ENCODE results near the gene KMT2B. TPM values are rescaled to one million over a fixed set of nuclear protein-coding genes. Genes with fewer than 3 reads are reported as not detected.

The KMT2B gene
- total and polyA plus RNA-seq, 9 of the 15 experiments (the other 6 are each of a cell fraction or from before 2014, with no cell fraction given): 0.63 to 43.9 (median 8.1) TPM

- Histone ChIP-seq H3K9me1 (ENCODE audit: control insufficient read depth, insufficient read depth, low read length) (no peaks in the 10 kb centered on the region), H3K4me1 (replicated peaks in 1 of 2; ENCODE audit: control insufficient read depth in 2 of 2, insufficient read depth in 2 of 2, low read length in 2 of 2) (peaks cover 0 to 7% of the 10 kb centered on the region in 2 experiments; a peak in 2 of 5 replicates), H3K4me3 (no peak overlapping the region), H2AFZ (ENCODE audit: low read depth, low read length) (no peak overlapping the region), H3K36me3 (ENCODE audit: control insufficient read depth, insufficient read depth, low read length) (peaks cover 97% of the 10 kb centered on the region; the same call in 2 of the 3 replicates), H3K4me2 (ENCODE audit: insufficient read depth, low read length) (no peak overlapping the region), H3K79me2 (ENCODE audit: control insufficient read depth, insufficient read depth, low read length) (no peaks in the 10 kb centered on the region), H3K9me3 (replicated peaks; ENCODE audit: control insufficient read depth, insufficient read depth, low read depth, low read length) (no peaks in the 10 kb centered on the region), H3K27me3 (ENCODE audit: control insufficient read depth in 2 of 2, insufficient read depth in 2 of 2, low read length in 2 of 2) (no peaks in the 10 kb centered on the region), H3K9ac (ENCODE audit: insufficient read depth in 1 of 2, low read depth in 2 of 2, low read length in 2 of 2) (no peak overlapping the region; a peak in 1 of 4 replicates), H4K20me1 (replicated peaks; ENCODE audit: control insufficient read depth, insufficient read depth, low read length) (0 out of 2 replicates have a peak, but pooled peaks cover 2% of the 10 kb centered on the region), H3K27ac (ENCODE audit: extremely low read depth, low read depth, low read length) (no peak overlapping the region)
- FAIRE-seq: no peak
- whole genome bisulfite sequencing (ENCODE audit: insufficient coverage, low coverage, missing lambda C conversion rate): 92% methylated on average over 19 of the region's 25 CpGs
- TF ChIP-seq POLR2G (IDR thresholded peaks at IDR 0.05; ENCODE audit: low read depth, low read length) (peak; percentile 58), ZFP36 (IDR thresholded peaks at IDR 0.05; ENCODE audit: low read depth, low read length, partially characterized antibody) (no peak), TOE1 (IDR thresholded peaks at IDR 0.05; ENCODE audit: borderline replicate concordance) (no peak), TOE1 (CRISPR knock-in tag; IDR thresholded peaks at IDR 0.05; ENCODE audit: borderline replicate concordance, low read depth) (no peak), HDAC2 (IDR thresholded peaks at IDR 0.05) (no peak), ZBTB33 (CRISPR knock-in tag; IDR thresholded peaks at IDR 0.05) (peak; percentile 15; the same call in 1 of the 2 replicates), ZNF639 (CRISPR knock-in tag; conservative IDR thresholded peaks at IDR 0.05 in 1 of 2, IDR thresholded peaks at IDR 0.05 in 1 of 2) (no peak), JUND (IDR thresholded peaks at IDR 0.05; ENCODE audit: borderline replicate concordance, low read depth, low read length) (no peak), JUND (tag; IDR thresholded peaks at IDR 0.05; ENCODE audit: borderline replicate concordance, low read depth, low read length) (no peak), CAMTA2 (CRISPR knock-in tag; conservative IDR thresholded peaks at IDR 0.05) (no peak), ZNF766 (CRISPR knock-in tag; conservative IDR thresholded peaks at IDR 0.05) (no peak)
- intact Hi-C loops (cut with micrococcal nuclease): no loop called here
- in situ Hi-C loops (cut with MboI): no loop called here
- ChIA-PET CTCF (ENCODE audit: low intra/inter-chr PET ratio) (no interaction called here), POLR2A (interaction anchor here (0.6 kb wide), 1 partner anchor 11 kb away, joined by 3 read pairs; no protein-coding TSS in a partner anchor)
- no peak for DNase-seq (ENCODE audit: extremely low read depth in 1 of 4, low spot score in 3 of 4)
- BruUV-seq (replicated peaks): no TSS peak
- no peak for ATAC-seq
Measured at GRCh38 chr19:35732540-35733179, 14.9 kb downstream of the KMT2B start.

All from K562 (cell line).